Mesenchymal stem cell (in vitro differentiated cells and primary cell): ENCODE results near the gene ASPA.
A peak's percentile ranks its signal among the peaks of the same experiment; 100 is the strongest.

Experiments
- DNase-seq: peaks from one replicate; pipeline ENCODE4 v3.0.0-alpha.2; 2013
- H2AFZ ChIP-seq: one replicate; pipeline ENCODE4 v1.6.1; 2013; ENCODE audit warnings: low read depth, mild to moderate bottlenecking, control low read depth, inconsistent platforms, low read length, moderate library complexity
- H2AK5ac ChIP-seq: 2 replicates; pipeline ENCODE4 v1.6.1; 2013; ENCODE audit warnings: low read length, moderate library complexity, mild to moderate bottlenecking, inconsistent platforms; ENCODE audit not compliant: severe bottlenecking
- H2BK120ac ChIP-seq: one replicate; pipeline ENCODE4 v1.6.1; 2013; ENCODE audit warnings: low read depth, mild to moderate bottlenecking, inconsistent platforms, low read length, moderate library complexity
- H2BK12ac ChIP-seq, 2 experiments: one replicate each; pipeline ENCODE4 v1.6.1; 2013; ENCODE audit warnings: inconsistent platforms in 2 of 2, low read length in 2 of 2, mild to moderate bottlenecking in 2 of 2, moderate library complexity in 2 of 2, control low read depth in 1 of 2
- H2BK15ac ChIP-seq: one replicate; pipeline ENCODE4 v1.6.1; 2013; ENCODE audit warnings: mild to moderate bottlenecking, low read depth, inconsistent platforms; ENCODE audit not compliant: poor library complexity, severe bottlenecking
- H2BK5ac ChIP-seq: 2 replicates; pipeline ENCODE4 v1.6.1; 2013; ENCODE audit warnings: low read depth, mild to moderate bottlenecking, low read length, control low read depth, inconsistent platforms; ENCODE audit not compliant: poor library complexity, severe bottlenecking
- H3K14ac ChIP-seq, 2 experiments: one replicate each; pipeline ENCODE4 v1.6.1; 2013; ENCODE audit warnings: inconsistent platforms in 2 of 2, low read length in 2 of 2, control low read depth in 1 of 2, mild to moderate bottlenecking in 1 of 2, moderate library complexity in 1 of 2
- H3K18ac ChIP-seq, 2 experiments: one replicate each; pipeline ENCODE4 v1.6.1; 2013; ENCODE audit warnings: inconsistent platforms in 2 of 2, low read length in 2 of 2, control low read depth in 1 of 2, low read depth in 1 of 2, mild to moderate bottlenecking in 1 of 2
- H3K23ac ChIP-seq, 2 experiments: one replicate each; pipeline ENCODE4 v1.6.1; 2013; ENCODE audit warnings: inconsistent platforms in 2 of 2, low read length in 2 of 2, mild to moderate bottlenecking in 2 of 2, moderate library complexity in 2 of 2, control low read depth in 1 of 2
- H3K27ac ChIP-seq: 2 replicates; pipeline ENCODE4 v1.5.1; 2013; ENCODE audit warnings: mild to moderate bottlenecking, moderate library complexity, low read length, control low read depth, inconsistent platforms; ENCODE audit not compliant: poor library complexity, severe bottlenecking
- H3K27me3 ChIP-seq, 2 experiments: 2 replicates each; pipeline versions ENCODE4 v1.6.1 to v1.7.0; 2013; ENCODE audit warnings: low read length in 2 of 2, mild to moderate bottlenecking in 2 of 2, moderate library complexity in 2 of 2, control low read depth in 1 of 2, inconsistent platforms in 1 of 2; ENCODE audit not compliant: control insufficient read depth in 1 of 2, insufficient read depth in 1 of 2
- H3K36me3 ChIP-seq, 2 experiments: 2 replicates each; pipeline versions ENCODE4 v1.6.1 to v1.7.0; 2013; ENCODE audit warnings: low read length in 2 of 2, control low read depth in 1 of 2, inconsistent platforms in 1 of 2, low read depth in 1 of 2, mild to moderate bottlenecking in 1 of 2; ENCODE audit not compliant: insufficient read depth in 2 of 2, control insufficient read depth in 1 of 2
- H3K4ac ChIP-seq, 2 experiments: one replicate each; pipeline ENCODE4 v1.6.1; 2013; ENCODE audit warnings: inconsistent platforms in 2 of 2, low read length in 2 of 2, mild to moderate bottlenecking in 2 of 2, moderate library complexity in 2 of 2, control low read depth in 1 of 2, low read depth in 1 of 2
- H3K4me1 ChIP-seq: 2 replicates; pipeline ENCODE4 v1.6.1; 2013; ENCODE audit warnings: low read depth, low read length, control low read depth; ENCODE audit not compliant: control insufficient read depth, insufficient read depth
- H3K4me2 ChIP-seq: 2 replicates; pipeline ENCODE4 v1.6.1; 2013; ENCODE audit warnings: low read length, mild to moderate bottlenecking, inconsistent platforms; ENCODE audit not compliant: poor library complexity, severe bottlenecking
- H3K4me3 ChIP-seq, 2 experiments: 2 replicates each; pipeline versions ENCODE4 v1.5.1 to v1.7.0; 2013; ENCODE audit warnings: low read length in 2 of 2, mild to moderate bottlenecking in 2 of 2, control low read depth in 1 of 2, low read depth in 1 of 2; ENCODE audit not compliant: insufficient read depth in 1 of 2
- H3K79me1 ChIP-seq: replicated peaks from 2 replicates; pipeline ENCODE4 v1.6.1; 2013; ENCODE audit warnings: mild to moderate bottlenecking, control low read depth, low read length, inconsistent platforms; ENCODE audit not compliant: poor library complexity, severe bottlenecking
- H3K9ac ChIP-seq: 2 replicates; pipeline ENCODE4 v1.7.0; 2013; ENCODE audit warnings: mild to moderate bottlenecking, low read length, moderate library complexity
- H3K9me3 ChIP-seq: 2 replicates; pipeline ENCODE4 v1.7.0; 2013; ENCODE audit warnings: mild to moderate bottlenecking, low read length; ENCODE audit not compliant: control insufficient read depth
- H4K8ac ChIP-seq: one replicate; pipeline ENCODE4 v1.6.1; 2013; ENCODE audit warnings: inconsistent platforms, mild to moderate bottlenecking, low read length, moderate library complexity
- H4K91ac ChIP-seq: one replicate; pipeline ENCODE4 v1.6.1; 2013; ENCODE audit warnings: mild to moderate bottlenecking, low read length, inconsistent platforms
- WGBS: methylation state at CpG from one replicate; pipeline ENCODE4 v1.1.7; 2013; ENCODE audit warnings: mixed read lengths; 5-methylcytosine and 5-hydroxymethylcytosine counted together

The ASPA gene

GRCh38 chr17:3475251-3475685 is 529 bp upstream of the ASPA start:
- no peak overlapping the region for H3K18ac ChIP-seq
- peak overlapping the region; percentile 96 for H3K9ac ChIP-seq
- H3K4me2 ChIP-seq, result no peak overlapping the region
- H2BK120ac ChIP-seq, result no peak overlapping the region
- H3K14ac ChIP-seq, result no peak overlapping the region
- H3K27me3 ChIP-seq, result no peaks in the 10 kb centered on the region
- no peaks in the 10 kb centered on the region for H3K36me3 ChIP-seq
- H2BK12ac ChIP-seq, result no peak overlapping the region
- H2AFZ ChIP-seq, result no peak overlapping the region
- no peaks in the 10 kb centered on the region for H3K9me3 ChIP-seq
- no peaks in the 10 kb centered on the region for H3K79me1 ChIP-seq
- H3K4me1 ChIP-seq, result no peaks in the 10 kb centered on the region
- no peak overlapping the region for H2AK5ac ChIP-seq
- H3K27ac ChIP-seq, result no peak overlapping the region
- no peak overlapping the region for H4K8ac ChIP-seq
- no peak for DNase-seq
- H3K4me3 ChIP-seq, result peak overlapping the region in 1 of 2 experiments; percentile 85
- H3K23ac ChIP-seq, result no peak overlapping the region
- no peak overlapping the region for H4K91ac ChIP-seq
- WGBS, result 83% methylated on average over 4 of the region's 4 CpGs
- H3K4ac ChIP-seq, result no peak overlapping the region
- no peak overlapping the region for H2BK15ac ChIP-seq
- H2BK5ac ChIP-seq, result no peak overlapping the region

- no peaks in the 10 kb centered on the region for H3K9me3 ChIP-seq
- H2AFZ ChIP-seq, result no peak overlapping the region
- H3K79me1 ChIP-seq, result no peaks in the 10 kb centered on the region
- H3K4me1 ChIP-seq, result no peaks in the 10 kb centered on the region
- no peaks in the 10 kb centered on the region for H3K36me3 ChIP-seq
- no peak overlapping the region for H2BK120ac ChIP-seq
- no peak overlapping the region for H3K4ac ChIP-seq
- H3K9ac ChIP-seq, result no peak overlapping the region
- no peak overlapping the region for H4K91ac ChIP-seq
- no peak overlapping the region for H2BK15ac ChIP-seq
- no peak overlapping the region for H3K14ac ChIP-seq
- H3K4me3 ChIP-seq, result no peak overlapping the region
- WGBS, result 86% methylated on average over 3 of the region's 3 CpGs
- H3K23ac ChIP-seq, result no peak overlapping the region
- no peak overlapping the region for H3K18ac ChIP-seq
- no peak overlapping the region for H3K27ac ChIP-seq
- no peak overlapping the region for H2BK12ac ChIP-seq
- no peak overlapping the region for H3K4me2 ChIP-seq
- no peak overlapping the region for H2AK5ac ChIP-seq
- H3K27me3 ChIP-seq, result peaks cover 0 to 3% of the 10 kb centered on the region in 2 experiments
- no peak overlapping the region for H4K8ac ChIP-seq
- DNase-seq, result no peak
- no peak overlapping the region for H2BK5ac ChIP-seq
These were observed 4.2 kb downstream of the ASPA start for GRCh38 chr17:3479988-3480387.

GRCh38 chr17:3482852-3483251 is 7.1 kb downstream of the ASPA start:
- Histone ChIP-seq H3K4ac (no peak overlapping the region), H2BK12ac (no peak overlapping the region), H4K8ac (no peak overlapping the region), H2AK5ac (no peak overlapping the region), H3K9me3 (no peaks in the 10 kb centered on the region), H3K4me1 (no peaks in the 10 kb centered on the region), H3K23ac (no peak overlapping the region), H3K27me3 (peaks cover 0 to 3% of the 10 kb centered on the region in 2 experiments), H3K18ac (no peak overlapping the region), H2AFZ (no peak overlapping the region), H3K9ac (no peak overlapping the region), H4K91ac (no peak overlapping the region), H3K14ac (no peak overlapping the region), H3K4me2 (no peak overlapping the region), H2BK15ac (no peak overlapping the region), H2BK120ac (no peak overlapping the region), H3K4me3 (no peak overlapping the region), H3K27ac (no peak overlapping the region), H3K36me3 (no peaks in the 10 kb centered on the region), H2BK5ac (no peak overlapping the region), H3K79me1 (no peaks in the 10 kb centered on the region)
- DNase-seq, result no peak
- no CpG with 5 or more reads among the region's 3 CpGs for WGBS

- Histone ChIP-seq H4K91ac (no peak overlapping the region), H3K9ac (no peak overlapping the region), H4K8ac (no peak overlapping the region), H3K9me3 (no peaks in the 10 kb centered on the region), H2BK120ac (no peak overlapping the region), H2AK5ac (no peak overlapping the region), H3K27me3 (peaks cover 0 to 3% of the 10 kb centered on the region in 2 experiments), H3K4ac (no peak overlapping the region), H2AFZ (no peak overlapping the region), H2BK12ac (no peak overlapping the region), H3K36me3 (peaks cover 0 to 9% of the 10 kb centered on the region in 2 experiments), H2BK15ac (no peak overlapping the region), H3K27ac (no peak overlapping the region), H3K4me1 (no peaks in the 10 kb centered on the region), H3K14ac (no peak overlapping the region), H3K4me3 (no peak overlapping the region), H3K23ac (no peak overlapping the region), H3K18ac (no peak overlapping the region), H2BK5ac (no peak overlapping the region), H3K4me2 (no peak overlapping the region), H3K79me1 (no peaks in the 10 kb centered on the region)
- DNase-seq, result no peak
- WGBS, result 88% methylated on average over 8 of the region's 8 CpGs
These were observed 9.8 kb downstream of the ASPA start for GRCh38 chr17:3485481-3486068.
